ENCODE measurements around the gene RFX1.
"Not testable (repeated sequence)": the region's sequence is repeated elsewhere in the genome, so short reads cannot be mapped to it uniquely, and the experiment has no call there.

Gene RFX1

GRCh38 chr19:13972368-13973155, 33.6 kb downstream of the RFX1 start:
- H3K4me3 ChIP-seq (ENCODE audit: low read depth in 1 of 2, low read length in 1 of 2), result no peak overlapping the region
- no peak for TF ChIP-seq CTCF (IDR thresholded peaks at IDR 0.05)
- no peaks in the 10 kb centered on the region for H3K4me1 ChIP-seq (ENCODE audit: control insufficient read depth in 1 of 2, insufficient read depth in 1 of 2, low read depth in 1 of 2, low read length in 1 of 2)
- peaks cover 76% of the 10 kb centered on the region for H3K36me3 ChIP-seq
- no peaks in the 10 kb centered on the region for H3K27me3 ChIP-seq
- H3K27ac ChIP-seq, result no peak overlapping the region
- H3K9me3 ChIP-seq, result no peaks in the 10 kb centered on the region

DNA sequence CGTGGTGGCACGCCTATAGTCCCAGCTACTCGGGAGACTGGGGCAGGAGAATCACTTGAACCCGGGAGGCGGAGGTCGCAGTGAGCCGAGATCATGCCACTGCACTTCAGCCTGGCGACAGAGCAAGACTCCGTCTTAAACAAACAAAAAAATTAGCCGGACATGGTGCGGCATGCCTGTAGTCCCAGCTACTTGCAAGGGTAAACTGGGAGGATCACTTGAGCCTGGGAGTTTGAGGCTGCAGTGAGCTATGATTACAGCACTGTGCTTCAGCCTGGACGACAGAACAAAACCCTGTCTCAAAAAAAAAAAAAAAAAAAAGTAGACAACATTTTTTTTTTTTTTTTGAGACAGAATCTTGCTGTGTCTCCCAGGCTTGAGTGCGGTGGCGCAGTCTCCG, 34.3 kb downstream of the RFX1 start:
- H3K4me1 ChIP-seq (ENCODE audit: control insufficient read depth in 1 of 2, insufficient read depth in 1 of 2, low read depth in 1 of 2, low read length in 1 of 2); H3K9me3 ChIP-seq; H3K4me3 ChIP-seq (ENCODE audit: low read depth in 1 of 2, low read length in 1 of 2); H3K27ac ChIP-seq; H3K27me3 ChIP-seq: not testable (repeated sequence)
- peaks cover 81% of the 10 kb centered on the region for H3K36me3 ChIP-seq

DNA sequence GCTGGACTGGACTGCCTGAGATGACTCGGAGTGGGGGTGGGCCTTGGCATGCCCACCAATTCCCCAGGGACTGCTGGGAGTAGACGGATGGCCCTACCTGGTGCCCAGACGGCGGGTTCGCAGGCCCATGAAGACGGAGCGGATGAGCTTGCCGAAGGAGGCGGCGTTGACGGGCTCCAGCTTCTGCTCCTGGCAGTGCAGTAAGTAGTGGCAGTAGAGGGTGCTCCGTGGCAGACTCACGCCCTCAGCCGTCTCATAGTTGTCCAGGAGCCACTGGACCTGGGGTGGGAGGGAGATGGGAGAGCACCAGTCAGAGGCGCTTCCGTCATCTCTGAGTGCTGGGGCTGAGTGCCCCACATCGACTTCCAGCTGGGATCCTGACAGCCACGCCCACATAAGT, 36.2 kb downstream of the RFX1 start:
- Histone ChIP-seq H3K4me1 (ENCODE audit: control insufficient read depth in 1 of 2, insufficient read depth in 1 of 2, low read depth in 1 of 2, low read length in 1 of 2) (no peaks in the 10 kb centered on the region), H3K36me3 (peaks cover 84% of the 10 kb centered on the region), H3K27ac (no peak overlapping the region), H3K4me3 (ENCODE audit: low read depth in 1 of 2, low read length in 1 of 2) (no peak overlapping the region), H3K27me3 (no peaks in the 10 kb centered on the region), H3K9me3 (no peaks in the 10 kb centered on the region)
- TF ChIP-seq CTCF (IDR thresholded peaks at IDR 0.05), result no peak

- Histone ChIP-seq H3K27me3 (no peaks in the 10 kb centered on the region), H3K36me3 (peaks cover 86% of the 10 kb centered on the region), H3K9me3 (no peaks in the 10 kb centered on the region), H3K4me1 (ENCODE audit: control insufficient read depth in 1 of 2, insufficient read depth in 1 of 2, low read depth in 1 of 2, low read length in 1 of 2) (no peaks in the 10 kb centered on the region), H3K27ac (no peak overlapping the region), H3K4me3 (ENCODE audit: low read depth in 1 of 2, low read length in 1 of 2) (no peak overlapping the region)
- no peak for TF ChIP-seq CTCF (IDR thresholded peaks at IDR 0.05)
These were observed 37.1 kb downstream of the RFX1 start for GRCh38 chr19:13968999-13969398.

- Histone ChIP-seq H3K27me3 (no peaks in the 10 kb centered on the region), H3K4me3 (ENCODE audit: low read depth in 1 of 2, low read length in 1 of 2) (no peak overlapping the region), H3K36me3 (peaks cover 89% of the 10 kb centered on the region), H3K9me3 (no peaks in the 10 kb centered on the region), H3K27ac (no peak overlapping the region), H3K4me1 (ENCODE audit: control insufficient read depth in 1 of 2, insufficient read depth in 1 of 2, low read depth in 1 of 2, low read length in 1 of 2) (no peaks in the 10 kb centered on the region)
- TF ChIP-seq CTCF (IDR thresholded peaks at IDR 0.05), result no peak
These were observed 37.7 kb downstream of the RFX1 start for GRCh38 chr19:13968383-13968935.

DNA sequence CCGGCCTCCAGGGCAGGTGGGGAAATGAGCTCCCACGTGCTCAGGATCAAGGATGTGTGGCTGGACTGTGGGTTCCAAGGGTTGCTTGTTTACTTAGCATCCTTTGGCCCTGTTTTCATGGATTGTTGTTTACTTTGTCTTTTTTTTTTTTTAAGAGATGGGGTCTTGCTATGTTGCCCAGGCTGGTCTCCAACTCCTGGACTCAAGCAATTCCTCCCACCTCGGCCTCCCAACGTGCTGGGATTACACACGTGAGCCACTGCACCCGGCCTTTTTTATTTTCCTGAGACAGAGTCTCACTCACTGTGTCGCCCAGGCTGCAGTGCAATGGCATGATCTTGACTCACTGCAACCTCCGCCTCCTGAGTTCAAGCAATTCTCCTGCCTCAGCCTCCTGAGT, 38.9 kb downstream of the RFX1 start:
- H3K9me3 ChIP-seq; H3K27me3 ChIP-seq; H3K4me1 ChIP-seq (ENCODE audit: control insufficient read depth in 1 of 2, insufficient read depth in 1 of 2, low read depth in 1 of 2, low read length in 1 of 2); H3K27ac ChIP-seq; H3K4me3 ChIP-seq (ENCODE audit: low read depth in 1 of 2, low read length in 1 of 2): not testable (repeated sequence)
- peaks cover 89% of the 10 kb centered on the region for H3K36me3 ChIP-seq
